ENCODE results near the gene KPNA3. TPM values are rescaled to one million over a fixed set of nuclear protein-coding genes. Genes with fewer than 3 reads are reported as not detected.

Gene KPNA3
- total RNA-seq, 1 experiment from 2014 or later = 49.7 TPM

GRCh38 chr13:49649963-49650312 lies 142.5 kb downstream of the KPNA3 start:
- Histone ChIP-seq H3K18ac (ENCODE audit: insufficient read length, low read depth, low read length) (no peak overlapping the region), H3K23ac (ENCODE audit: insufficient read length, low read depth, low read length) (no peak overlapping the region), H3K9ac (ENCODE audit: extremely low read depth, insufficient read length, low read length) (no peak overlapping the region), H3K14ac (ENCODE audit: insufficient read depth, low read length) (no peak overlapping the region), H3K79me2 (ENCODE audit: insufficient read depth, low read length) (no peaks in the 10 kb centered on the region), H3K27ac (ENCODE audit: insufficient read length, low read depth, low read length) (no peak overlapping the region), H2BK20ac (ENCODE audit: low read depth, low read length, poor library complexity, severe bottlenecking) (no peak overlapping the region), H3K9me3 (ENCODE audit: control insufficient read depth, low read depth, low read length) (no peaks in the 10 kb centered on the region), H3T11ph (ENCODE audit: low read length) (no peak overlapping the region), H2BK120ac (ENCODE audit: low read depth, low read length, poor library complexity, severe bottlenecking) (no peak overlapping the region), H3K56ac (ENCODE audit: insufficient read length, low read depth, low read length) (no peak overlapping the region), H3K23me2 (ENCODE audit: insufficient read length, low read depth, low read length, poor library complexity, severe bottlenecking) (no peaks in the 10 kb centered on the region), H2AFZ (ENCODE audit: low read length) (no peak overlapping the region), H2BK12ac (ENCODE audit: insufficient read length, low read depth, low read length) (no peak overlapping the region), H3K27me3 (ENCODE audit: insufficient read depth, low read length) (no peaks in the 10 kb centered on the region), H2BK15ac (ENCODE audit: low read depth, low read length) (no peak overlapping the region), H2BK5ac (ENCODE audit: insufficient read length, low read length) (no peak overlapping the region), H2AK5ac (ENCODE audit: insufficient read length, low read length) (no peak overlapping the region), H4K20me1 (ENCODE audit: control insufficient read depth, insufficient read depth, insufficient read length) (no peaks in the 10 kb centered on the region), H3K79me1 (ENCODE audit: insufficient read depth, low read depth, low read length, poor library complexity, severe bottlenecking) (no peaks in the 10 kb centered on the region), H4K5ac (ENCODE audit: insufficient read length, low read depth, low read length) (no peak overlapping the region), H3K4me2 (ENCODE audit: insufficient read depth, insufficient read length, low read length) (no peak overlapping the region), H3K4ac (ENCODE audit: low read depth, low read length) (no peak overlapping the region), H3K4me1 (ENCODE audit: insufficient read depth, low read length) (no peaks in the 10 kb centered on the region; the same call in 1 of the 2 replicates), H4K91ac (ENCODE audit: insufficient read length, low read depth, low read length) (no peak overlapping the region), H4K8ac (replicated peaks; ENCODE audit: insufficient read length, low read depth, low read length) (no peak overlapping the region)
- no peak for DNase-seq
- Mint-ChIP-seq H3K36me3 (ENCODE audit: insufficient read depth in 1 of 3, low read depth in 3 of 3) (peaks cover 0 to 4% (median 0%) of the 10 kb centered on the region in 3 experiments; a peak in 1 of 7 replicates), H3K27ac (no peak overlapping the region), H3K4me1 (peaks cover 2 to 8% of the 10 kb centered on the region in 2 experiments), H3K9me3 (no peaks in the 10 kb centered on the region; a peak in 1 of 5 replicates), H3K4me3 (no peak overlapping the region), H3K27me3 (ENCODE audit: low read depth) (no peaks in the 10 kb centered on the region)
- no peak for TF ChIP-seq CTCF (conservative IDR thresholded peaks at IDR 0.05)
- no CpG with 5 or more reads among the region's 2 CpGs for WGBS (ENCODE audit: extremely low coverage, insufficient read length, low lambda C conversion rate)

Other genes with a start within 250 kb of the KPNA3 start
- 26.1 and 26.9 TPM in 2 replicates for gene RCBTB1, start 207.1 kb downstream of the KPNA3 start, total RNA-seq (2021)
- gene ARL11, start 164.2 kb downstream of the KPNA3 start, total RNA-seq (2021) = 0.33 and 0.42 TPM in 2 replicates
- 65.9 and 70.1 TPM in 2 replicates for gene EBPL, start 101.2 kb downstream of the KPNA3 start, total RNA-seq (2021)
- gene SPRYD7, start 143.7 kb upstream of the KPNA3 start, total RNA-seq (2021) = 1.8 and 2.4 TPM in 2 replicates
- gene TRIM13, start 204.4 kb upstream of the KPNA3 start, total RNA-seq (2021) = 44.1 and 45.4 TPM in 2 replicates
- gene KCNRG, start 222.8 kb upstream of the KPNA3 start, total RNA-seq (2021) = 0.64 and 0.74 TPM in 2 replicates